Endothelial cell of umbilical vein (primary cell): ENCODE results near the gene TGM4. TPM values are rescaled to one million over a fixed set of nuclear protein-coding genes. Genes with fewer than 3 reads are reported as not detected.

Experiments
- BruUV-seq: library from RNA; stranded (reverse); fragments of 400-500 nt; replicated peaks from 2 replicates; lab custom pipeline; 2021; lab: Mats Ljungman, UMichigan
- CTCF ChIA-PET: fragments of 300-600, 350-600 bp; sonication (Branson Sonifier 250); formaldehyde crosslinking; loops from one replicate; lab custom pipeline; 2021; ENCODE audit warnings: antibody characterized with exemption, inconsistent platforms; lab: Charles Lee
- POLR2A ChIA-PET: fragments of 300-600, 350-600 bp; sonication (Branson Sonifier 250); formaldehyde crosslinking; loops from one replicate; lab custom pipeline; 2021; ENCODE audit warnings: antibody characterized with exemption, inconsistent platforms; lab: Charles Lee
- DNase-seq: peaks from one replicate; pipeline ENCODE4 v3.0.0-alpha.2; 2011; ENCODE audit warnings: low read depth, low spot score
- FAIRE-seq: peaks from 2 replicates; lab custom pipeline; 2011; peaks lifted over from hg19 to GRCh38; lab: Jason Lieb, UNC
- H2AFZ ChIP-seq: 2 replicates; pipeline ENCODE4 v1.6.0; 2012; ENCODE audit warnings: low read depth, low read length, control low read depth, inconsistent platforms
- H3K27ac ChIP-seq: 2 replicates; pipeline ENCODE4 v1.5.1; 2011; ENCODE audit warnings: low read depth, mild to moderate bottlenecking, control low read depth, low read length, moderate library complexity; ENCODE audit not compliant: insufficient read depth
- H3K27me3 ChIP-seq, 2 experiments: 2 replicates each; pipeline versions ENCODE4 v1.6.0 to v1.6.1; 2011; ENCODE audit warnings: low read length in 2 of 2, mixed read lengths in 1 of 2; ENCODE audit not compliant: control insufficient read depth in 2 of 2, insufficient read depth in 2 of 2
- H3K36me3 ChIP-seq, 2 experiments: 2 replicates in 1 of 2; 3 replicates in 1 of 2; pipeline ENCODE4 v1.5.1; 2011; ENCODE audit warnings: low read length in 2 of 2, mild to moderate bottlenecking in 1 of 2, moderate library complexity in 1 of 2; ENCODE audit not compliant: control insufficient read depth in 2 of 2, insufficient read depth in 2 of 2; ENCODE audit errors: extremely low read depth in 1 of 2
- H3K4me1 ChIP-seq: 3 replicates; pipeline ENCODE4 v1.5.1; 2011; ENCODE audit warnings: mild to moderate bottlenecking, low read length; ENCODE audit not compliant: control insufficient read depth, insufficient read depth; ENCODE audit errors: extremely low read depth
- H3K4me2 ChIP-seq: 2 replicates; pipeline ENCODE4 v1.6.1; 2011; ENCODE audit warnings: low read length, control low read depth, mixed read lengths; ENCODE audit not compliant: insufficient read depth
- H3K4me3 ChIP-seq, 3 experiments: fragments of 200-600 bp in 1 of 3; sonication (generic), shearing (Covaris generic) in 1 of 3; replicated peaks in 1 of 3; 2 replicates each; pipeline ENCODE4 v1.5.1; 2011 to 2016; ENCODE audit warnings: control low read depth in 3 of 3, low read length in 3 of 3, mild to moderate bottlenecking in 2 of 3, inconsistent platforms in 1 of 3, low read depth in 1 of 3, moderate library complexity in 1 of 3; ENCODE audit not compliant: insufficient read depth in 1 of 3
- H3K79me2 ChIP-seq: 2 replicates; pipeline ENCODE4 v1.6.0; 2012; ENCODE audit warnings: low read length, inconsistent platforms; ENCODE audit not compliant: control insufficient read depth, insufficient read depth
- H3K9ac ChIP-seq: replicated peaks from 2 replicates; pipeline ENCODE3; 2011; ENCODE audit warnings: low read length, control low read depth; ENCODE audit not compliant: insufficient read depth; ENCODE audit errors: extremely low read depth
- H3K9me1 ChIP-seq: replicated peaks from 3 replicates; pipeline ENCODE4 v1.6.0; 2011; ENCODE audit warnings: mild to moderate bottlenecking, low read length; ENCODE audit not compliant: control insufficient read depth, insufficient read depth; ENCODE audit errors: extremely low read depth
- H3K9me3 ChIP-seq: replicated peaks from 2 replicates; pipeline ENCODE4 v1.5.1; 2012; ENCODE audit warnings: low read length, inconsistent platforms; ENCODE audit not compliant: control insufficient read depth, insufficient read depth
- H4K20me1 ChIP-seq: replicated peaks from 2 replicates; pipeline ENCODE3; 2011; ENCODE audit warnings: mild to moderate bottlenecking, low read length; ENCODE audit not compliant: control insufficient read depth, insufficient read depth; ENCODE audit errors: extremely low read depth
- CTCF ChIP-seq, 2 donors: IDR thresholded peaks; 1 replicate in 1 of 2; 2 replicates in 1 of 2; pipeline ENCODE4 v1.5.1; 2011; ENCODE audit warnings: low read length in 2 of 2, mild to moderate bottlenecking in 2 of 2, moderate library complexity in 2 of 2, control low read depth in 1 of 2, inconsistent platforms in 1 of 2, low read depth in 1 of 2; ENCODE audit not compliant: insufficient read depth in 1 of 2; ENCODE audit errors: extremely low read depth in 1 of 2
- EZH2 ChIP-seq: IDR thresholded peaks from 2 replicates; pipeline ENCODE4 v1.6.1; 2012; ENCODE audit warnings: borderline replicate concordance, low read depth, mild to moderate bottlenecking, moderate library complexity, low read length, inconsistent platforms; ENCODE audit not compliant: severe bottlenecking
- FOS ChIP-seq: IDR thresholded peaks from 2 replicates; pipeline ENCODE4 v1.6.1; 2011; ENCODE audit warnings: mild to moderate bottlenecking, low read length, moderate library complexity, borderline replicate concordance; ENCODE audit not compliant: insufficient read depth
- GATA2 ChIP-seq: IDR thresholded peaks from 2 replicates; pipeline ENCODE4 v1.7.0; 2011; ENCODE audit warnings: low read depth, mild to moderate bottlenecking, moderate library complexity, mixed read lengths, low read length; ENCODE audit not compliant: insufficient read length, insufficient read depth
- JUN ChIP-seq: IDR thresholded peaks from 2 replicates; pipeline ENCODE4 v1.6.1; 2011; ENCODE audit warnings: borderline replicate concordance, low read depth; ENCODE audit not compliant: insufficient read length, insufficient read depth
- MAX ChIP-seq: IDR thresholded peaks from 2 replicates; pipeline ENCODE4 v1.6.1; 2011; ENCODE audit not compliant: insufficient read depth, insufficient read length
- MYC ChIP-seq: IDR thresholded peaks from one replicate; pipeline ENCODE4 v1.6.1; 2011; ENCODE audit warnings: mild to moderate bottlenecking, low read depth, low read length
- POLR2A ChIP-seq: IDR thresholded peaks from 2 replicates; pipeline ENCODE4 v1.6.1; 2012; ENCODE audit warnings: low read depth, mild to moderate bottlenecking, control low read depth, low read length
- POLR2AphosphoS5 ChIP-seq: IDR thresholded peaks from 2 replicates; pipeline ENCODE4 v1.6.1; 2012; ENCODE audit warnings: low read depth, mild to moderate bottlenecking, control low read depth, low read length, moderate library complexity; ENCODE audit not compliant: insufficient read depth
- dilution Hi-C: fragments of 300-500 bp; cut with MboI; formaldehyde crosslinking; loops from one replicate; pipeline ENCODE4 v1.15.0; 2019; ENCODE audit warnings: low sequenced_read_pairs; ENCODE audit not compliant: extremely low pct_ligation_motif_present
- intact Hi-C: fragments of 100-400 bp; cut with micrococcal nuclease; formaldehyde crosslinking; loops from one replicate; pipeline ENCODE4 v1.10.0; 2022
- polyA plus RNA-seq, 4 experiments: library from polyadenylated mRNA; depleted of rRNA in 3 of 4; stranded (reverse) in 3 of 4; unstranded in 1 of 4; fragments of >200 nt; gene quantifications; 2 replicates each; pipeline versions ENCODE4 v1.2.1 to v1.2.3, GENCODE V29; 2011 to 2012; ENCODE audit warnings: missing spikeins in 1 of 4
- total RNA-seq: library from RNA; stranded (reverse); gene quantifications from 2 replicates; pipeline ENCODE4 v1.2.3, GENCODE V29; 2021

TGM4 gene
- total and polyA plus RNA-seq, 2 donors (not counting 3 experiments of a cell fraction or from before 2014, with no cell fraction given), result 0.11 to 0.24 TPM

- H3K9me1 ChIP-seq, result no peaks in the 10 kb centered on the region
- ChIA-PET POLR2A (no interaction called here), CTCF (no interaction called here)
- H3K4me2 ChIP-seq, result no peak overlapping the region
- H3K4me3 ChIP-seq, result no peak overlapping the region
- H3K79me2 ChIP-seq, result no peaks in the 10 kb centered on the region
- DNase-seq (no peak), FAIRE-seq (no peak)
- H3K9ac ChIP-seq, result no peak overlapping the region
- no peaks in the 10 kb centered on the region for H3K4me1 ChIP-seq
- intact Hi-C loops (no loop called here), dilution Hi-C loops (no loop called here)
- H3K36me3 ChIP-seq, result no peaks in the 10 kb centered on the region
- no peak overlapping the region for H3K27ac ChIP-seq
- no peak overlapping the region for H2AFZ ChIP-seq
- BruUV-seq, result no TSS peak
- H3K27me3 ChIP-seq, result no peaks in the 10 kb centered on the region
- TF ChIP-seq GATA2 (no peak), JUN (no peak), POLR2AphosphoS5 (no peak), MYC (no peak), MAX (no peak), CTCF (IDR thresholded peaks at IDR 0.05; ENCODE audit: extremely low read depth in 1 of 2, insufficient read depth in 1 of 2, low read depth in 1 of 2, low read length in 2 of 2) (no peak), EZH2 (no peak), POLR2A (no peak), FOS (no peak)
- H4K20me1 ChIP-seq, result no peaks in the 10 kb centered on the region
- H3K9me3 ChIP-seq, result no peaks in the 10 kb centered on the region
Observed at GRCh38 chr3:44903751-44904150, 29.3 kb downstream of the TGM4 start.
